GM20431 (cell line): ENCODE measurements around the gene FRA10AC1.

Experiments used
- in situ Hi-C: fragments of 300-500 bp; cut with MseI, MboI; formaldehyde crosslinking; loops from one replicate; pipeline ENCODE4 v1.15.0; 2020; ENCODE audit warnings: low sequenced_read_pairs; ENCODE audit not compliant: unreplicated experiment

The FRA10AC1 gene

DNA sequence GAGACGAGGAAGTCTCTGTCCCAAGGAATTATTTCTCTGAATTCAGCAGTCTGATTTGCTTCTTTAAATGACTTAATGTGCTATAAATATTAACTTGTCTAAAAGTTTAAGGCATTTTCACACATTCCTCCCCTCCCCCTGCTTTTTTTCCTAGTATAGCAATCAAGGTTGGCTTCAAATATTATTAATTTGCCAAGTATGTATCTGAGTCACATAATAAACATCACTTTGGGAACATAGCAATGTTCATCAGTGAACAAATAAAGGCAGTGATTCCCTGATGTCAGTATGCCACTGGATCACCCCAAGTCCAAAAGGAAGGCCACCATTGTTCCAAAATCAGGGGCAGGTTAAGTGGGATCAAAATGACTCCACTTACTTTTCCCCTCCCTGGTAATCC lies 49.5 kb downstream of the FRA10AC1 start:
- in situ Hi-C loops, result no loop called here

- in situ Hi-C loops, result no loop called here
These were observed 62.6 kb downstream of the FRA10AC1 start for GRCh38 chr10:93639791-93640190.

DNA sequence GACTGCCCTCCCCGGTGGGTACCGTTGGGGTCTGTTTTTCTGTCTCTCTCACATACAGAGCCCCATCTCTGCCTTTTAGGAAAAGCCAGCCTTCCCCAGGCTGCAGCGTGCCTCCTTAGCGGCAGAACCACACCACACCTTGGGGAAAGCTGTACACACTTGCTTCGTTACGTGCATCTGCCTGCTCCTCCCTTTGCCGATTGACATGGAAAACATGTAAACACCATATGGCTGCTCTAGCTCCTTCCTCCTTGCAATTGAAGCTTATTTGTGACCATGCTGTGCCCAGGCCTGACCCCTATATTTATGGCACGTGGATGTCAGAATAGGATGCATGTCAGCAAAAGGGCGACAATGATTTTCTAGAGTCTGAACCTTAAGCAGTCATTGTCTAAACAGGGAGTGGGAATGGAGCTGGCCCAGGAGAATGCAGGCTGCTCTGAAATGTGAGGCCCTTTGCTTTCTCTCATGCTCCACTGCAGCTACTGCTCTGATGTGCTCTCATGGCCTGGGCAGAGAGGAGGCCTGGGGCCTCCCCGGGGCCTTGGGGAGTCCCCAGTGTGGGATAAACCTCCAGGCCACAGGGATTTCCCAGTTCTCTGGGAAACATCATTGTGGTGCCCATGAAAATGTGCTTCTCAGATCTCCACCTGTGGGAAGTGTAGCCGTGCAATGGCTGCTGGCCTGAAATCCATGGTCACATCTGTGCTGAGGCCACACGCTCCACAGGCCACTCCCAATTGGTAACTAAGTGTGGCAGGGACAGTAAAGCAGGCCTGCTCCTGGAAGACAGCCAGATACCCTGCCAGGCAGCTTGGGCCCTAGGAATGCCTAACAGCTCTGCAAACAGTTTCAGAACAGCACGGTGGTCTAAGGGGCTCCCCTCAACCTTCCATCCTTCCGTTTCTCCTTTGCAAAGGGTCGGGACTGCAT lies 71.5 kb downstream of the FRA10AC1 start:
- in situ Hi-C loops, result no loop called here

DNA sequence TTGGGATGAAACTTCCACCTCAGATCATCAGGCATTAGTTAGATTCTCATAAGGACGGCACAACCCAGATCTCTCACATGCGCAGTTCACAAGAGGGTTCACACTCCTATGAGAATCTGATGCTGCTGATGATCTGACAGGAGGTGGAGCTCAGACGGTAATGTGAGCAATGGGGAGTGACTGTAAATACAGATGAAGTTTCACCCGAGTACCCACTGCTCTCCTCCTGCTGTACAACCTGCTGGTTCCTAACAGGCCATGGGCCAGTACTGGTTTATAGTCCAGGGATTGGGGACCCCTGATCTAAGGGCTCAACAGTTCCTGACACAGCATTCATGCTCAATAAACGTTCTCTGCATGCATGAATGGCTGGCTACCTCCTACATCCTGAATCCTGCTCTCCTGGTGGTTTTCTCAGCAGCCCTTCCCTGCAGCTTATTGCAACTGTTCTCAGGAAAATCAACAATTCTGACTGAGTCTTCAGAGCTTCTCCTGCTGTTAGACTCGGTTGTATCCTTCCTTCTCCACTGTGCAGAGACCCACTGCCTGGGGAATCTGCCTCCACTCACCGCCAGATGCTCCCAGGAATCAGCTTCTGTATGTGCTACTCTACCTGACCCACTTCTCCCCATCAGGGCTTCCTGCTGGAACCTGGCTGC lies 72.6 kb downstream of the FRA10AC1 start:
- in situ Hi-C loops, result no loop called here

DNA sequence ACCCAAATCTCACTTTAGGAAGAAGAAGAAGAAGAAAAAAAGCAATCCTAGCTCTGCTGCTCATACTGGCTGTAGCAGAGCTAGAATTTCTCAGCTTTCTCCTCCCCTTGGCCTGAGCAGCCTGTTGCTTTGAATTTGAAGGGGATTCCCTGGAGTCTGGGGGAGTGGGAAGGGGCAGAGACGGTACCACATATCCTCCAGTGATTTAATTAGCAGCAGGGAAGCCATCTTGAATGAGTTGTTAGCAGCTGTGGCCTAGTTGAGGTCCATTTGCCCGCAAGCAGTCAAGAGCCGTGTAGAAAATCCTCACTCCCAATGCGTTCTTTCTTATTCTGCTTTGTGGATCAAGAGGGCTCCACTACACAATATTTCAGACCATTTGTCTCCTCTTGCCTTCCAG lies 73.5 kb downstream of the FRA10AC1 start:
- in situ Hi-C loops, result no loop called here

DNA sequence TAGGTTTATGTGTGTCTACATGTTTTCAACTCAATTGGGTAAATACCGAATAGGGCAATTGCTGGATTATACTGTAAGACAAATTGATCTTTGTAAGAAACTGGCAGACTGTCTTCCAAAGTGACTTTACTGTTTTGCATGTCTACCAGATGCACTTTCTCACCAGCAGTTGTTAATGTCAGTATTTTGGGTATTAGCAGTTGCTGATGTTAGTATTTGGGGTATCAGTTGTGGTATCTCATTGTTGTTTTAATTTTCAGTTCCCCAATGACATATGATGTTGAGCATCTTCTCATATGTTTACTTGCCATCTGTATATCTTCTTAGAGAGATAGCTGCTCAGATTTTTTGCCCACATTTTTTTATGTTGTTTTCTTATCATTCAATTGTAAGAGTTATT lies 79.5 kb downstream of the FRA10AC1 start:
- in situ Hi-C loops, result no loop called here

GRCh38 chr10:93620925-93621324 lies 81.5 kb downstream of the FRA10AC1 start:
- in situ Hi-C loops, result no loop called here
